ENCODE measurements around the gene N4BP2.

N4BP2 gene

DNA sequence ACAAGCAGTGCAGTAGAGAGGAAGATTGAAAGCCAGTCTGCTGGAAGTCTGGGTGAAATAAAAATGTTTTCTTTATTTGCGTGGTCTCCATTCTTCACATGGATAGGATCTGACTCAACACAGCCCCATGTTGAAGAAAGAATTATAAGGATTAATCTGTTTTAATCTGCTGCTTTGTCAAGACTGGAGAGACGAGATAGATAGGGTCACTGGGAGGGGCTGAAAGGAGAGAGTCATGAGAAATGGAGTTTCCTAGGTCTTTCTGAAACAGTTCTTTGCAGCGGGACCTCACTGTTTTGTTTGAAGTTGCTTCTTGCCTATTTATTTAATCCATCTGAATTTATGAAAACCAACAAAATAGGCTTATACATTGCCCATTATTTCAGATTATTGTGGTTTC, 107.8 kb downstream of the N4BP2 start:
- DNase-seq: no peak

DNA sequence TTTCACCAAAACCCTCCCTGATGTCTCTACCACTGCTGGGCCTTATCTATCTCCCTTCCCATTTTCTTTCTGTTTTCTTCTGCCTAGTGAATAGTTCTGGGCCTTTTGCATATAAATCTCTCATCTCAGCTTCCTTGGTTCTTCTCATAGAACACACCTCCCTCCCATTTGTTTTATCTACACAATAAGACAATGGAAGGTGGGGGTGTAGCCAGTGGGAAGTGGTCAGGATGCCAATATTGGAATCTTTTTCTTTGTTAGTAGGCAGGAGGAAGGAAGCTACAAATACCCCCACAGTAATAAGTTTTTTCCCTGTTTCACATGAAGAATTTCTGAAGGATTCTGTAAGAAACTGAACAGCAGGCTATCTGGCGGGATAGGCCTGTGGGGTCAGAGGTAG, 109.3 kb downstream of the N4BP2 start:
- DNase-seq: no peak

DNA sequence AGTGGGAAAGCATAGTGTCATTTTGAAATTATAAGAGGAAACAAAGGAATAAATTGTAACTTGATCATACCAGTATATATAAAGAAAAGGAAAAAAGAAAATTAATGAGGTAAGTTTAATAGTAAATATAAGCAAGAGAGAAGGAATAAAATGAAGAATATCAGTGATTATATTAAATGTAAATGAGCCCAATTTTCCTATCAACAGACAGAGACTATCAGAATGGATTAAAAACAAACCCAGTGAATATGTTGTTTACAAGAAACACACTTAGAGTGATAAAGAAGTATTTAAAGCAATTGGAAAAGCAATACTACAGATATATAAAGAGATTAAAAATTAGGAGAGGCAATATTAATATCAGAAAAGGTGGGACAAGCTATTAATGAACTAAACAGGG, 111.4 kb downstream of the N4BP2 start:
- DNase-seq: no peak

DNA sequence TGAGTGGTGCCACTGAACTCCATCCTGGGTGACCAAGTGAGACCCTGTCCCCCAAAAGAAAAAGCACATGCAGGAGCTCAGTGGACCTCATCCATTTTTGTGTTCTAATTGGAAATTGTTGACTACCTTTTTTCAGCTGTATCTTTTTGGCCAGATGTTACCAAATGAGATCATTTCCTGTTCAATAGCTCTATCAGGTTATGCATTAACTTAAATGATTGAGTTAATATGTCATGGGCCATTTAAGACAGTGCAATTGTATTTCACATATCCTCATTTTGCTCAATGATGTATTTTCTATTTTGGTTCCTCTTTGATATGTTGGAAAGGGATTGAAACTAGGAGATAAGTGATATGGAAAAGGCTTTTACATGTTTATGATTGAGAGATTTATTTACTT, 113.9 kb downstream of the N4BP2 start:
- no peak for DNase-seq

DNA sequence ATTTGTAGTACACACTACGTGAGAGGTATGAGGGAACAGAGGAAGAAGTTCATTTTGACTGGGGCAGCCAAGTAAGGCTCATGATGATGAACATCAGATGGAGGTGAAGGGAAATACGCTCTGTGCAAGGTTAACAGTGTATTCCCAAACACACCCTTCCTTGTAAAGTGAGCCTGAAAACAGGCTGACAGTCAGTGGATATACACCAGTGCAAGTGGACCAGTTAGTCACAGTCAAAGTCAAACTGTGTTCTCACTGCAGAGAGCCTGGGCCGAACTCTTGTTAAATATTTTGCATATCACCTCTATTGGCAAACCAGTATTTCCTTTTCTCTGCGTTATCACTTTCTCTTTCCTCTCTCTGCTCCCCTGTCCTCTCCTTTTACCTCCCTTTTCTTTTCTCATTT, 116.8 kb downstream of the N4BP2 start:
- no peak for DNase-seq

DNA sequence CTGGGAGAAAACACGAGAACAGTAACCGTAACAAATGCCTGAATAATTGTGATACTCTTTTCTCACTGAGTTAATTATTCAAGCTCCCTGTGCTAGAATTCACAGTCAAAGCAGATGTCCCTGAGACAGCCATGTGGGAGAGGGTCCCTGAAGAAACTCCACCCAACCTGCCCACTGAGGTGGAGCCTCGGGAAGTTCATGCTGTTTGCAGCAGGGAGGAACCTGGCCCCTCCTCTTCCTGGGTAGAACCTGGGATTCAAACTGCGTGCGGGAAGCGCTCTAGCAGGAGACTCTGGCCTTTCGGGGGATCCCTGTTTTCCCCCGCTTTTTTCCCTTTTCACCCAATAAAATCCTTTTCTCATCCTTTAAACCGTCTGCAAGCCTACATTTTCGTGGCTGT, 120.0 kb downstream of the N4BP2 start:
- DNase-seq: no peak

DNA sequence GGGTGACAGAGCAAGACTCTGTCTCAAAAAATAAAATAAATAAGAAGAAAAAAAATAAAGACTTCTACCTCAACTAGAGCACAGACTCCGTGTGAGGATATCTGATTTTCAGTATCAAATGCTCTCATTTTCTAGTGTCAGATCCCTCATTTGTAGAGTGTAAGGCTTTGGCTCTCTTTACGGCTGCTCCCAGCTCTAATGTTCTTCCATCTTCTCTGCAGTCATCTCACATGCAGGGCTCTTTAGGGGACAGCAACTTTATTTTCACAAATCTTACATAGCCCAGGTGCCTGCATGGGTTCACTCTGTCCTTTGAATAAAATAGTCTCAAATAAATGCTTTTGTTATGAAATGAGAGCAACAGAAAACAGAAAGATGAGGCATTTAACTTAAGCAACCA, 120.9 kb downstream of the N4BP2 start:
- DNase-seq: no peak

DNA sequence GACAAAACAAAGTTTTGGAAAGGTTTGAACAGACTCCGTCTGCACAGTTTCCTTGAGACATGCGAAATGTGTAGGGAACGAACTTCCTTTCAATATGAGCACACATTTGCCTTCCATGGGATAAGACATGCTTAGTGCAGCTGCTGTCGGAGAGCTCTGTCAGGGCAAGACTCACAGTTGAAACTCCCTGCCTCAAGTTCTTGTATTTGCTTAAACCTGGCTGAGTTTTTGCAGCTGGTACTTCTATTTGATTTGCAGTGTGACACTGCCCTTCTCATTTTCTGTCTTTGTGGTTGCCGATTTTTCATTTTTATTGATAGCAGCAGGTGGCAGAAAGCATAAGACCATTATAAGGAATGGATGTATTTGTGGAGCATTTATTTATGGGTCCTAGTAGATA, 122.0 kb downstream of the N4BP2 start:
- no peak for DNase-seq

DNA sequence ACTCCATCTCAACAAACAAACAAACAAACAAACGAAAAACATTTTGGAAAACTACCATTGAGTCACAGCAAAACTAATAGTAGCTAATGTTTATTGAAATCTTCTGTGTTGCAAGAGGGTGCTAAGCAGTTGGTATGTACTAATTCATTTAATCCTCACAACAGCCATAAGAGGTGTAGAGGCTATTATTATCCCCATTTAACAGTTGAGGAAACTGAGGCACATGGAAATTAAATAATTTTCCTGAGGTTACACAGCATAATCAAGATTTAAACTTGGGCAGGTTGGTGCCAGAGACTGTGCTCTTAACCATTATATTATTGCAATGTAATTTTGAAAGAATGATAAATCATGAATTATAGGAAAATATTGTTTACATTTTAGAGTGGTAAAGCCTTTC, 122.7 kb downstream of the N4BP2 start:
- no peak for DNase-seq

DNA sequence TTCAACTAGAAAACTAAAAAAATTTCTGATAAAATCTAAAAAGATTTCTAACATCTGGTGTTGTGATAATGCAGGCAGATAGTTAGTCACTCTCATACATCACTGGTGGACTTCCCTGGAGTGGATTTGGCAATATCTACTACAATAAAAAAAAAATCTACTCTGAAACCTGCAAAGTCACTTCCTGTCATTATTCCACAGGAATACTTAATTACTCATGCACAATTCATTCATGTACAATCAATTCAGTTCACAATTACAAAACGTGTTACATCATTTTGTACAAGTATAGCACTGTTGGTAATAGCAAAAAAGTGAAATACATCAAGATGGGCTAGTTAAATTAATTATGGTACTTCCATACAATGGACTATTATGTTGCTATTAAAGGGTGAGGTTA, 123.7 kb downstream of the N4BP2 start:
- no peak for DNase-seq

DNA sequence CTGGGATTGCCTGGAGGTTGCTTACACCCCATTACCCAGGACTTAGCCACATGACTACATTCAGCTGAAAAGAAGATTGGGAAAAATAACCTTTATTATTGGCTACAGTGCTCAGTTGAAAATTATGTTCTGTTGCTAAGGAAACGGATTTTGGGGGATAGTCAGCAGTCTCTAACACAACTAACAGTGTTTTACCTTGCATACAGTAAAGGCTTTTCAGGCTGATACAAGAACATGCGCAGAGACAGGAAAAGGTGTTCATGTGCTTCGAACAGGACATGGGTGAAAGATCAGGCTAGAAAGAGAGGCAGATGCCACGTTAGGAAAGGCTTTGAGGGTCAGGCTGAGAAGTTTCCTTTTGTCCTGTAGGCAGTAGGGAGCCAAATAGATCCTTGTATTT, 125.4 kb downstream of the N4BP2 start:
- DNase-seq: no peak

DNA sequence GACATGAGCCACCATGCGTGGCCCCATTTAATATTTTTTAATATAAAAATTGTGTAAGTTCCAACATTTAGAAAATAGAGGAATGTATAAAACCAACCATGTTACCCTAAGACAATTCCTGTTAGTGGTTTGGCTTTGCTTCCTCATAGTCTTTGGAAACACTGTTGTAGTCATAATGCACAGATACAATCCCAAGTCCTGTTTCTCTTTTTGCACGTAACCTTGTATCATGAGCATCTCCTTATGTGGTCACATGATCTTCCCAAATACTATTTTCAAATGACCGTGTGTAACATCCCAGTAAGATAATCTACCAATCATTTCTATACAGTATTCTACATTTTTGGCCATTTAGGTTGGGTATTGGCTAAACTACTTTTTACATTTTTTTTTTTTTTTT, 126.3 kb downstream of the N4BP2 start:
- no peak for DNase-seq

DNA sequence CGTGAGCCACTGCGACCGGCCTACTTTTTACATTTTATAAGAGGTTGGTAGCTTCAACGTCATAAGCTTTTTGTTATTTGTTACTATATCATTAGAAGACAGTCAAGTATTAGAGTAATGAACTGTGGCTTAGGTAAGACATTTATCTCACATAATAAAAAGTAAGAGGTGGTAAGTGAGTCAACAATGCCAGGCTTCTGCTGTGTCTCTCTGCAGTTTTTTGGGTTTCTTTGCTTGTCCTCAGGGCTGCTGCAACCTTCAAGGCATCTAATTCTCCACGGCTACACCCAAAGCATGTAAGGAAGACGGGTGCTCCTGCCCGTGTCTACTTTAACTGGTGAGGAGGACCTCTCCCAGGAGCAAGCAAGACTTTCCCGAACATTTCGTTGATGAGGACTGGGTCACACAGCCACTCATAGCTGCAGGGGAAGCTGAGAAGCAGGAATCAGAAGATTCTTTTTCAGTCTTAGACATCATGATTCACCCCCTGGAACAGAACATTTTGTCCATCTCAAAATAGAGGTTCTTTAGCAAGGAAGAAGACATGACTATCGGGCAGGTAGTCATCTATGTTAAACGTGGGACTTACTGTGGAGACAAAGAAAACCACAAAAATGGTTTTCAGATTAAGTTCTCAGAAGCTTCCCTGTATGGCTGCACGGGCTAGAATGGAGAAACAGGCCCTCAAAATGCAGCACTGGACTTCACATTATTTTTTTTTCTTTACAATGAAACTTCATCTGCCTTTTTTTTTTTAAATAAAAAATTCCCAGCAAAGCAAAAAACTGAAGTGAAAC, 127.2 kb downstream of the N4BP2 start:
- no peak for DNase-seq

DNA sequence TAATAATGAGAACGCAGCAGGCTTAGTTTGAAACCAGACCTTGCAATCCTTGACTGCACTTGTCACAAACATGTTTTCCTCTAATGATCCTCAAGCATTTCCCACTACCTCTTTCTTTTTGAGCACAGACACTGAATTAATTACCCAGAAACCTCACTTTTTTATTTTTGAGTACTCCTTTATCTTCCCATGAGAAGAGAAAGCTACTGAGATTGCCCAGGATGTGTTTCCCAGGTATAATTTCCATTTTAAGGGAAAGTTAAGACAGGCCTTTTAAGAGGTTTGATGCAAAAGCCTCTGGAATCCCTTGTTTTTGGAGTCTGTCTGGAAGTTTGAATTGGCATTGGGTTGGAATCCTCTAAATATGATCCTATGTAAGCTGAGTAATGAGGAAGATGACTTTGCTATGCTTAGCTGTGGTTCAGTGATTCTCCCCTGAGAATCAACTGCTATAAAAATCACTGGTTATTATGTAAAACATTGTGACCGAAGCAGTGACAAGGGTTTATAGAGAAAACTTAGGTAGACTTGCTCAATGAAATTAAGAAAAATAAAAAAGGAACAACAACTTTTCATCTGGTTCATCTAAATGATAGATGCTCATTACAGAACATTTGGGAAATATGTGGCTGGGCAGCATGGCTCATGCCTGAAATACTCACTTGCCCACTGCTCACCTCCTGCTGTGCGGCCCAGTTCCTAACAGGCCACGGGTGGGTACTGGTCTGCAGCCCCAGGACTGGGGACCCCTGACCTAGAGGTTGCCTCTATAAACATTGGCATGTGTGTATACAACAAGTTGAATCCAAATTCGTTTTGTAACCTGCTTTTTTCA, 129.4 kb downstream of the N4BP2 start:
- no peak for DNase-seq

DNA sequence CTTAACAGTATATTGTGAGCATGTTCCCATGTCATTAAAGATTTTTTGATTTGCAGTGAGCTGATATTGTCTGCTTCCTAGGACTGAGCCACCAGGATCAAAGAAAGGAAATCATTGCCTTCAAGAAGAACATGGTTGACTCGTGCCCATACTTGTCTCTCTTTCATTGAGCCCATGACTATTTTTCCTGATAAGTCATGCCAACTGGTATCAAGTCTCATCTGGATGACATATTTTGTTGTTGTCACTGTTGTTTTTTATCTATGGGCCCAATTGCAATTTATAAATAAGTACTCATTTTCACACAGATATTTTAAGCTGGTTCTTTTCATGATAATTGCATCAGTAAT, 130.0 kb downstream of the N4BP2 start:
- no peak for DNase-seq

DNA sequence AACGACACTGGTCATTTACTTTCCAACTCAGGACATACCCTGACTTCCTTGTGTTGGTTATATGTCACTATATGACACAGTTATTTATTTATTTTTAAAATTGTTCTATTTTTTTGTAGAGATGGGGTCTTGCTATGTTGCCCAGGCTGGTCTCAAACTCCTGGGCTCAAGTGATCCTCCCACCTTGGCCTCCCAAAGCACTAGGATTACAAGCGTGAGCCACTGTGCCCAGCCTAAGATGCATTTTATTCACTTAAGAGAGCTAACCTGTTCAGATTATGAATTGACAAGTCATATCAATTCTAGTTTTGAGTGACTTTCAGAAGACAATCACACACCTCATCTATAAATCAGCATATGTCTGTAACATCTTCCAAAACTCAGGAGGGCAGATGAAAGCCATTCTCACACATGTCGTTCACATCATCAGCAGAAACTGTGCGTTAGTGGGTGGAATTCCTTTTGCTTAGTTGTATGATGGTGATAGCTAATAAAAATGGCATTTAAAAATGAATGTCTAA, 130.8 kb downstream of the N4BP2 start:
- no peak for DNase-seq

DNA sequence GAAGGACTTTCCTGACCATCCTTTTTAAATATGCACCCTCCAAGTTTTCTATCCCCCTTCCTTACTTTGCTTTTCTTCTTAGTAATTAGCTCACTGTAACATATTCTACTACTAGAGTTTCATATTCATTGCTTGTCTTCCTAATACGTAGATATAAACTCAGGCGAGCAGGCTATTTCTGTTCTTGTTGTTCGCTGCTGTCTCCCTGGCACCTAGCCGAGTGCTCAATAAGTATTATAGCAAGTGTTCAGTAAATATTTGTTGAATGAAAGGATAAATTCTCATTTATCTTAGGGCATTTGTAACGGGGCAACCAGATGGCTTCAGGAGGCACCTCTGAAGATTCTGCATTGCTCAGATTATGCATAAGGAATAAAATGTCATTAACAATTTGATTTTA, 133.4 kb downstream of the N4BP2 start:
- no peak for DNase-seq

DNA sequence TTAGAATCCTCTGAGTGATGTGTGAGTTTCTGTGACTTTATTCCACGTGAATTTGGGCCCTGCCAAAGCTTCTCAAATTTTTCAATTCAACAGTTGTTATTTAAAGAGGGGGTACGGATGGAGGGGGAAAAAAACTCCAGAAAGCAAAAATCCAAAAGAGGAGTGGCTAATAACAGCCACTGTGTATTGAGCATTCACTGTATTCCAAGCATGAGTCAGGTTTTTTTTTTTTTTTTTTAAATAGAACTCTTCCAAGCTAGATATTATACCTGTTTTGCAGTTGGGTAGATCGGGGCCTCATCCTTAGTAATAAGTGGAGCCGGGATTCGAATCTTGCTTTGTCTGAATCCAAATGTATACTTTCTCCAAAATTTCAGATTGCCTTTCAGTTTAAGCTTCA, 133.8 kb downstream of the N4BP2 start:
- no peak for DNase-seq

DNA sequence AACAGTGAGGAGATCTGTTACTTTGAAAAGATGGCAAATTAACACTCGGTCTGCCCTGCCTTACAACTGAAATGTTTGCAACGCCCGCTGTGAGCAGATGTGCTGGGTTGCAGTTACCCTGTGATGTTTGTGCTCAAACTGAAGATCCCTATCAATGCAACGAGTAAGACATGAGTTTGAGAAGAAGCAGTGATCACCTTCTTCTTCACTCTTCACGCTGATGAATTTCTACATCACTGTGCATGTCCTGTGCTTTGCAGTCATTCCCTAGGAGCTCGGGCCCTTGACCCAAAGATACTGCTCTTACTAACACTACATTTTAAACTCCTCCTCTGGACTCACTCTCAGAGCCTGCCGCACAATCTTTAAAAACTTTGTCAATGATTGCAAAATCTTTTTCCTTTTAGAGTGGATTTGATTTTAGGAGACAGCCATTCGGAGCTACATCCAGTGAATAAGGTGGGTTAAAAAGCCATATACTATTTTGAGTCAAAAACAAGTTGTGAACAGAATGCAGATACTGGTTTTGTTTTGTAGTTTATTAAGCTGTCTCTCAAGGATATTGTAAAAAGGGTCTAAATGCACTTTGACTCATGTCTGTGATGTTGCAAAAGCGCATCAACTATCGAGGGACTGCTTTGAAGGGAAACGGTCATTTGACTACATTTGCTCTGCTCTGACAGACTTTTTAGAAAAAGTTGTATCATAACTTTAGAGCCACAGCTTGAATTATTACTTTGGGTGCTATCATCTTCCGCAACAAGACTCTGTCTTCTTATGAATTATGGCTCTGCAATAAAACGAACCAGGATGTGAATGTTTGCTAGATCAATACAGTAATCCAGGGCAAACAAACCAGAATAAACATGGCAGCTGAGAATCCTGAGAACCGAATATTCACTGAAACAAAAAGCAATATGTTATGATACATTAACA, 134.5 kb downstream of the N4BP2 start:
- DNase-seq: no peak

DNA sequence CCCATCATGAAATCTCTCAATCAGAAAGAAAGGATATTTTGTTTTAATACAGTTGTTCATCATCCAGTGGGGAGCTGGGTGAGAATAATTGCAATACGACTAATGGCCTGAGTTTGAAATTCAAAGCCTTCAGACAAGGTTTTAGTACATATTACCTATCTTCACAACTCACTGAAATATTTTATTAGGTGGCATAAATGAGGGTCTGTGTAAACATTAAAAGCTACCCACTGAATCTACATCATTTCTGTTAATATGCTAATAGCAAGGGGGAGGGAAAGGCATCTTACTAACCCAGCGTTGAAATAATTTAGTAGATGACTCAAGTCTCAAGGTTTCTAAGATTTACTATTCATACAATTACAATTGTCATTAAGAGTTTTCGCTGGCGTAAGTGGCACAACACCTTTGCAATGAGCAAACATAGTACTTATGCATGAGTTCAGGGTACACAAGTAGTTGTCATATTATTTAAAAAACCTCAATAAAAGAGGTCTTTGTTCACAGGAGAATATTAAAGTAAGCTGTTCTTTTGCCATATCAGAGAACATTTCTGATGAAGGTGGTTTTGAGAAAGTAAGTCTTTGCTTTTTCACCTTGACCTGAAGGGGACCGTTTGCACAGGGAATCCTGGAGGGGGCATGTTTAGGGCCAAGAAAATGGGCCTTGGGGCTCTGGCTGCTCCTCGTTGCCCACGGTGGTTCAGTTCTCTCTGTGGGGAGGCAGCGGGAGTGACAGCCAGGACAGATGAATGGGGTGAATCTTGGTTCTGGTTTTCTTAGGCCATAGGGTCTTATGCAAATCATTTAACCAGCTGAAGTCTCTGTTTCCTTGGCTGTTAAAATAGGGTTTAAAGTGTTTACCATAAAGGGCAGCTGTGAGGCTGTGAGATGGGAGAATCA, 135.7 kb downstream of the N4BP2 start:
- no peak for DNase-seq

DNA sequence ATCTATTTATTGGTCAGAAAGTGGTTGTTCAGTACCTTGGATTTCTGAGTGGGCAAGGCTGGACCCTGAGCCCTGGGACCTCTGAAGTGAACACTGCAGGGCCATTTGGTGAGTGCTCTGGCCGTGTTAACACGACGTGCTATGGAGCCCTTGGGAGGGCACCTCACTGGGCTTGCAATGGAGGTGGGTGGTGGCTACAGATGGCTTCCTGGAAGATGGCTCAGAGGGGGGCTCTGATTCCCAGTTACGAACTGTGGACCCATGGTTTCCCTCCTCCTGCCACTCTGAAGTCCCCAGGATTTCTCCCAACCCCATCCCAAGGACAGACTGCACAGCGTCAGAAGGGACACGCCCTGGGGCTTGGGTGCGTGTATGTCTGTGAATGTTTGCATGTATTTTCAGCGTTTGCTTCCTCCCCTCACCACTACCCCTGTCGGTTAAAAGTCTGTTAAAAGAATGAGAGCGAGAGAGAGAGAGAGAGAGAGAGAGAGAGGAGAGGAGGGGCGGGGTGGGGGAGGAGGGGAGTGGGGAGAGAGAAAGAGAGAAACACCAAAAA, 136.4 kb downstream of the N4BP2 start:
- DNase-seq: no peak

DNA sequence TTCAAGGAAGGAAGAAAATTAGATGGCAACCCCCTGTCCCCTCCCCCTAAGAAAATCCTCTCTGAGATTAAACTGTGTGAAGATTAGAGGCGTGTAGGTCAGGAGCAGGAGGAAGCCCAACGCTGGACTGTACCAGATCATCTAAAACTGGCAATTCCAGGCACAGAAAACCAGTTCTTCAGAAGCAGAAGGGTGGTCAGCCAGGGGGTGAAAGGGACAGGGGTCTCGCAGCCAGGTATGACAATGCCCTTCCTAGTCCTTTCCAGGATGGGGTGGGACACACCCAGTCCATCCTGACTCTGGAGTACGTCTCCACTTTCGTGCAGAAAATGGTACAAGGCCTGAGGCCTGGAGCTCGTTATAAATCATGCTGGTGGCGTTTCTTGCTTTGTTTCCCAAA, 136.9 kb downstream of the N4BP2 start:
- DNase-seq: no peak
